Measurements from ENCODE around the gene ZSCAN12. TPM values are rescaled to one million over a fixed set of nuclear protein-coding genes. Genes with fewer than 3 reads are reported as not detected.

Gene ZSCAN12
- total RNA-seq, 1 donor from 2014 or later = 20.7 TPM

GRCh38 chr6:28393912-28394662 is 5.5 kb downstream of the ZSCAN12 start:
- Mint-ChIP-seq H3K27ac (no peak overlapping the region), H3K9me3 (no peaks in the 10 kb centered on the region), H3K4me3 (no peak overlapping the region), H3K36me3 (peaks cover 63% of the 10 kb centered on the region), H3K27me3 (ENCODE audit: insufficient read depth, low read depth) (no peaks in the 10 kb centered on the region), H3K4me1 (peaks cover 27% of the 10 kb centered on the region)
- Histone ChIP-seq H3K27ac (no peak overlapping the region), H3K9ac (peak overlapping the region; percentile 34), H3F3A (ENCODE audit: low read depth) (no peaks in the 10 kb centered on the region), H3K9me3 (ENCODE audit: low read depth) (no peaks in the 10 kb centered on the region), H3K79me2 (ENCODE audit: low read depth) (peaks cover 98% of the 10 kb centered on the region), H3K4me1 (peaks cover 24% of the 10 kb centered on the region), H3K27me3 (no peaks in the 10 kb centered on the region), H4K20me1 (ENCODE audit: low read depth) (peaks cover 86% of the 10 kb centered on the region), H2AFZ (replicated peaks) (no peak overlapping the region), H3K36me3 (peaks cover 15% of the 10 kb centered on the region), H3K4me3 (peak overlapping the region; percentile 14), H3K4me2 (peak overlapping the region; percentile 82)
- peak; percentile 14 for DNase-seq (ENCODE audit: low spot score)
- TF ChIP-seq EZH2phosphoT487 (IDR thresholded peaks at IDR 0.05) (no peak), EZH2 (IDR thresholded peaks at IDR 0.05) (no peak), CTCF (IDR thresholded peaks at IDR 0.05) (peak; percentile 46)

GRCh38 chr6:28390688-28391087 is 8.9 kb downstream of the ZSCAN12 start:
- Mint-ChIP-seq H3K9me3 (no peaks in the 10 kb centered on the region), H3K4me3 (no peak overlapping the region), H3K27ac (no peak overlapping the region), H3K4me1 (peaks cover 7% of the 10 kb centered on the region), H3K36me3 (peaks cover 60% of the 10 kb centered on the region), H3K27me3 (ENCODE audit: insufficient read depth, low read depth) (no peaks in the 10 kb centered on the region)
- Histone ChIP-seq H3K27me3 (no peaks in the 10 kb centered on the region), H3K4me2 (no peak overlapping the region), H3K36me3 (peaks cover 17% of the 10 kb centered on the region), H3K9me3 (ENCODE audit: low read depth) (no peaks in the 10 kb centered on the region), H3K9ac (no peak overlapping the region), H3K79me2 (ENCODE audit: low read depth) (peaks cover 98% of the 10 kb centered on the region), H3K4me1 (peaks cover 8% of the 10 kb centered on the region), H3K4me3 (no peak overlapping the region), H3K27ac (no peak overlapping the region), H3F3A (ENCODE audit: low read depth) (peaks cover 8% of the 10 kb centered on the region), H4K20me1 (ENCODE audit: low read depth) (peaks cover 93% of the 10 kb centered on the region), H2AFZ (replicated peaks) (no peak overlapping the region)
- TF ChIP-seq EZH2 (IDR thresholded peaks at IDR 0.05) = no peak
- no peak for TF ChIP-seq CTCF (IDR thresholded peaks at IDR 0.05)
- TF ChIP-seq EZH2phosphoT487 (IDR thresholded peaks at IDR 0.05) = no peak
- no peak for DNase-seq (ENCODE audit: low spot score)

- Histone ChIP-seq H3K79me2 (ENCODE audit: low read depth) (peaks cover 81% of the 10 kb centered on the region), H3K4me3 (peak overlapping the region; percentile 58), H4K20me1 (ENCODE audit: low read depth) (peaks cover 47% of the 10 kb centered on the region), H3K4me1 (peaks cover 10% of the 10 kb centered on the region), H3K36me3 (peaks cover 35% of the 10 kb centered on the region), H3F3A (ENCODE audit: low read depth) (peaks cover 39% of the 10 kb centered on the region), H3K27ac (no peak overlapping the region), H2AFZ (replicated peaks) (no peak overlapping the region), H3K27me3 (no peaks in the 10 kb centered on the region), H3K4me2 (peak overlapping the region; percentile 75), H3K9me3 (ENCODE audit: low read depth) (no peaks in the 10 kb centered on the region), H3K9ac (no peak overlapping the region)
- TF ChIP-seq CTCF (IDR thresholded peaks at IDR 0.05) (no peak), EZH2phosphoT487 (IDR thresholded peaks at IDR 0.05) (no peak), EZH2 (IDR thresholded peaks at IDR 0.05) (no peak)
- Mint-ChIP-seq H3K36me3 (peaks cover 61% of the 10 kb centered on the region), H3K27ac (no peak overlapping the region), H3K4me3 (peak overlapping the region; percentile 81), H3K27me3 (ENCODE audit: insufficient read depth, low read depth) (no peaks in the 10 kb centered on the region), H3K9me3 (peaks cover 3% of the 10 kb centered on the region), H3K4me1 (peaks cover 9% of the 10 kb centered on the region)
- no peak for DNase-seq (ENCODE audit: low spot score)
Measured at GRCh38 chr6:28384143-28384533, 15.4 kb downstream of the ZSCAN12 start.
